OCI-LY3 (cell line): ENCODE data around the gene UBAP1.
"Not testable (repeated sequence)": the region's sequence is repeated elsewhere in the genome, so short reads cannot be mapped to it uniquely, and the experiment has no call there.

ENCODE experiments used
- H2AFZ ChIP-seq: fragments of 200-600, 300-600 bp; shearing (Covaris generic); 2 replicates; pipeline ENCODE4 v1.6.0; 2014; ENCODE audit warnings: antibody characterized with exemption, low read depth, low read length
- H3K27ac ChIP-seq: fragments of 200-600, 300-600 bp; sonication (generic); 2 replicates; pipeline ENCODE4 v1.5.1; 2014; ENCODE audit warnings: mild to moderate bottlenecking, low read length, moderate library complexity, mixed read lengths
- H3K27me3 ChIP-seq: fragments of 200-600, 300-600 bp; sonication (generic); 2 replicates; pipeline ENCODE4 v1.6.1; 2014; ENCODE audit warnings: low read depth, low read length, mixed read lengths
- H3K36me3 ChIP-seq: fragments of 200-600, 300-600 bp; sonication (generic); replicated peaks from 2 replicates; pipeline ENCODE3; 2014; ENCODE audit warnings: low read depth, low read length, mixed read lengths
- H3K4me1 ChIP-seq: fragments of 300-600, 200-600 bp; sonication (generic); 2 replicates; pipeline ENCODE4 v1.6.1; 2014; ENCODE audit warnings: low read length, mixed read lengths
- H3K4me2 ChIP-seq: fragments of 200-600, 300-600 bp; sonication (generic); 2 replicates; pipeline ENCODE4 v1.6.1; 2014; ENCODE audit warnings: low read length, mixed read lengths
- H3K4me3 ChIP-seq: fragments of 300-600, 200-600 bp; sonication (generic); 2 replicates; pipeline ENCODE4 v1.5.1; 2014; ENCODE audit warnings: antibody characterized with exemption, mild to moderate bottlenecking, low read length, moderate library complexity
- H3K79me2 ChIP-seq: fragments of 300-600, 200-600 bp; shearing (Covaris generic); 2 replicates; pipeline ENCODE4 v1.6.1; 2014; ENCODE audit warnings: mild to moderate bottlenecking, low read length, mixed read lengths
- H3K9ac ChIP-seq: fragments of 300-600, 200-600 bp; shearing (Covaris generic); 2 replicates; pipeline ENCODE4 v1.6.0; 2014; ENCODE audit warnings: mild to moderate bottlenecking, low read length, moderate library complexity
- H3K9me3 ChIP-seq: fragments of 200-600, 300-600 bp; shearing (Covaris generic); 2 replicates; pipeline ENCODE4 v1.6.1; 2014; ENCODE audit warnings: low read length, mixed read lengths; ENCODE audit not compliant: insufficient read depth
- H4K20me1 ChIP-seq: fragments of 200-600, 300-600 bp; sonication (generic); 2 replicates; pipeline ENCODE4 v1.6.1; 2016; ENCODE audit warnings: low read length, mixed read lengths; ENCODE audit not compliant: insufficient read depth
- EZH2phosphoT487 ChIP-seq: fragments of 200-600 bp; shearing (Covaris generic); IDR thresholded peaks from 2 replicates; pipeline ENCODE4 v1.6.1; 2018; ENCODE audit warnings: antibody characterized with exemption, mixed run types, low read depth
- TF ChIP-seq, protein P1 (sequence below): fragments of 200-600, 300-600 bp; sonication (generic); IDR thresholded peaks from 2 replicates; pipeline ENCODE4 v1.5.1; 2014; ENCODE audit warnings: antibody characterized with exemption, low read length, low read depth

Gene UBAP1

DNA sequence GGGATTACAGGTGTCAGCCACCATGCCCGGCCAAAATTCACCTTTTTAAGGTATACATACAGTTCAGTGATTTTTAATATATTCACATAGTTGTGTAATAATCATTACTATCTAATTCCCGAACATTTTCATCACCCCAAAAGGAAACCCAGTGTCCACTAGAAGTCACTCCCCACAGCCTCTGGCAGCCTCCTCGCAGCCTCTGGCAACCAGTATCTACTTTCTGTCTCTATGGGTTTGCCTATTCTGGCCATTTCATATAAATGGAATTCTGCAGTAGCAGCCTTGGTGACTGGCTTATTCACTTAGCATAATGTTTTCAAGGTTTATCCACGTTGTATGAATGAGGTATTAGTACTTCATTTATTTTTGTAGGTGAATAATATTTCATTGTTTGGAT lies 59.0 kb downstream of the UBAP1 start:
- H3K27me3 ChIP-seq, result no peaks in the 10 kb centered on the region
- H3K4me2 ChIP-seq, result no peak overlapping the region
- H3K27ac ChIP-seq, result no peak overlapping the region
- no peak overlapping the region for H3K4me3 ChIP-seq
- H3K4me1 ChIP-seq, result no peaks in the 10 kb centered on the region
- H4K20me1 ChIP-seq, result peaks cover 30% of the 10 kb centered on the region
- peaks cover 13% of the 10 kb centered on the region; the same call in 1 of the 2 replicates for H3K79me2 ChIP-seq
- TF ChIP-seq, protein P1, sequence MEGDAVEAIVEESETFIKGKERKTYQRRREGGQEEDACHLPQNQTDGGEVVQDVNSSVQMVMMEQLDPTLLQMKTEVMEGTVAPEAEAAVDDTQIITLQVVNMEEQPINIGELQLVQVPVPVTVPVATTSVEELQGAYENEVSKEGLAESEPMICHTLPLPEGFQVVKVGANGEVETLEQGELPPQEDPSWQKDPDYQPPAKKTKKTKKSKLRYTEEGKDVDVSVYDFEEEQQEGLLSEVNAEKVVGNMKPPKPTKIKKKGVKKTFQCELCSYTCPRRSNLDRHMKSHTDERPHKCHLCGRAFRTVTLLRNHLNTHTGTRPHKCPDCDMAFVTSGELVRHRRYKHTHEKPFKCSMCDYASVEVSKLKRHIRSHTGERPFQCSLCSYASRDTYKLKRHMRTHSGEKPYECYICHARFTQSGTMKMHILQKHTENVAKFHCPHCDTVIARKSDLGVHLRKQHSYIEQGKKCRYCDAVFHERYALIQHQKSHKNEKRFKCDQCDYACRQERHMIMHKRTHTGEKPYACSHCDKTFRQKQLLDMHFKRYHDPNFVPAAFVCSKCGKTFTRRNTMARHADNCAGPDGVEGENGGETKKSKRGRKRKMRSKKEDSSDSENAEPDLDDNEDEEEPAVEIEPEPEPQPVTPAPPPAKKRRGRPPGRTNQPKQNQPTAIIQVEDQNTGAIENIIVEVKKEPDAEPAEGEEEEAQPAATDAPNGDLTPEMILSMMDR, result no peak
- no peak for TF ChIP-seq EZH2phosphoT487
- no peak overlapping the region for H2AFZ ChIP-seq
- H3K9me3 ChIP-seq, result no peaks in the 10 kb centered on the region
- no peak overlapping the region for H3K9ac ChIP-seq
- peaks cover 38% of the 10 kb centered on the region for H3K36me3 ChIP-seq

DNA sequence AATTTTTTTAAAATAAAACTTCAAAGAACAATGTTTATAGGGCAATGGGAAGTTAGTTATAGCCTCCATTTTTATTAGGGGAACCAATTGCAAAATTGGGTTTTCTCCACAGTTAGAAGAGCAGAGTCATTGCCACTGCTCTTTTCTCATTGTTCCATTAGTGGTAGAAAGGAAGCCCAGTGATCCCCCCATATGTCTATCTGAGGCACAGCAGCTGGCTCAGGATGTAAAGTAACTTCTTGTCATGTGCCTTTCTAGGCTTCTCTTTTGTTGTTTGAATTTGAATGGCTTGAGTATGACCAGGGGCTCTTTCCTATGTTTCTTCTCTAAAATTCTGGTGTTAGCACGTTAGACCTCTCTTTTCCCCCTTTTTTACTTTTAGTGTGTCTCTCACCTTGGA lies 61.2 kb downstream of the UBAP1 start:
- Histone ChIP-seq H3K36me3 (peaks cover 42% of the 10 kb centered on the region), H2AFZ (no peak overlapping the region)

GRCh38 chr9:34242830-34243229 lies 64.0 kb downstream of the UBAP1 start:
- TF ChIP-seq EZH2phosphoT487, result no peak
- TF ChIP-seq, protein P1, result no peak
- H3K27me3 ChIP-seq, result no peaks in the 10 kb centered on the region
- H3K27ac ChIP-seq, result no peak overlapping the region
- H3K9me3 ChIP-seq, result no peaks in the 10 kb centered on the region
- H4K20me1 ChIP-seq, result peaks cover 38% of the 10 kb centered on the region
- no peak overlapping the region for H3K4me3 ChIP-seq
- peaks cover 34% of the 10 kb centered on the region for H3K36me3 ChIP-seq
- H3K9ac ChIP-seq, result no peak overlapping the region
- H2AFZ ChIP-seq, result no peak overlapping the region
- peaks cover 34% of the 10 kb centered on the region for H3K79me2 ChIP-seq
- H3K4me1 ChIP-seq, result no peaks in the 10 kb centered on the region
- no peak overlapping the region for H3K4me2 ChIP-seq

More for the DNA sequence above, 61.2 kb downstream of the UBAP1 start:
- Histone ChIP-seq H3K27ac (no peak overlapping the region), H3K4me1 (no peaks in the 10 kb centered on the region), H3K79me2 (peaks cover 18% of the 10 kb centered on the region; the same call in 1 of the 2 replicates), H3K27me3 (no peaks in the 10 kb centered on the region), H3K4me2 (no peak overlapping the region), H4K20me1 (peaks cover 37% of the 10 kb centered on the region), H3K9ac (no peak overlapping the region), H3K4me3 (no peak overlapping the region), H3K9me3 (no peaks in the 10 kb centered on the region)
- TF ChIP-seq, protein P1, result no peak

- H3K4me2 ChIP-seq, H3K9ac ChIP-seq, H3K27ac ChIP-seq, H3K9me3 ChIP-seq, H3K4me3 ChIP-seq, H3K27me3 ChIP-seq, H3K4me1 ChIP-seq, H2AFZ ChIP-seq: not testable (repeated sequence)
- peaks cover 29% of the 10 kb centered on the region for H4K20me1 ChIP-seq
- peaks cover 48% of the 10 kb centered on the region for H3K36me3 ChIP-seq
- H3K79me2 ChIP-seq, result peaks cover 31% of the 10 kb centered on the region
These were observed 66.4 kb downstream of the UBAP1 start for GRCh38 chr9:34245212-34245611.

DNA sequence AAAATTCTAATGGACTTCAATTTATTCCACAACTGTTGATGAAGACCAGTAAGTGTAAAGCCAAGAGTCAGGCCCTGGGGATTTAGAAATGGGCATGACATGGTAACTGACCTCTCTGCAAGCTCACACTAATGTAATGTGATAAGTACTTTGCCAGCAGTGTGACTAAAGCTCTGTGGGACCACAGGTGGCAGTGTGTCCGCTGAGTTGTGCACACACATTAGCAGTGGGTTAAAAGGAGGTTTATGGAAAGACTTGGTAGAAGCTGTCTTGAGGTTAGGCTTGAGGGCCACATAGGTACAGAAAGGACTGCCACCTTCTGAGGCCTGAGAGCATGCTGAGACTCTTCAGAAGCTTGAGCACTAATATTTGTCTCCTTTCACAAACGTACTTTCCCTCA lies 67.6 kb downstream of the UBAP1 start:
- Histone ChIP-seq H2AFZ (no peak overlapping the region), H4K20me1 (peaks cover 19% of the 10 kb centered on the region), H3K79me2 (peaks cover 31% of the 10 kb centered on the region), H3K4me1 (no peaks in the 10 kb centered on the region), H3K36me3 (peaks cover 50% of the 10 kb centered on the region), H3K27ac (no peak overlapping the region), H3K4me3 (no peak overlapping the region), H3K4me2 (no peak overlapping the region), H3K9me3 (no peaks in the 10 kb centered on the region), H3K9ac (no peak overlapping the region), H3K27me3 (no peaks in the 10 kb centered on the region)
- TF ChIP-seq, protein P1, result no peak
- TF ChIP-seq EZH2phosphoT487, result no peak

DNA sequence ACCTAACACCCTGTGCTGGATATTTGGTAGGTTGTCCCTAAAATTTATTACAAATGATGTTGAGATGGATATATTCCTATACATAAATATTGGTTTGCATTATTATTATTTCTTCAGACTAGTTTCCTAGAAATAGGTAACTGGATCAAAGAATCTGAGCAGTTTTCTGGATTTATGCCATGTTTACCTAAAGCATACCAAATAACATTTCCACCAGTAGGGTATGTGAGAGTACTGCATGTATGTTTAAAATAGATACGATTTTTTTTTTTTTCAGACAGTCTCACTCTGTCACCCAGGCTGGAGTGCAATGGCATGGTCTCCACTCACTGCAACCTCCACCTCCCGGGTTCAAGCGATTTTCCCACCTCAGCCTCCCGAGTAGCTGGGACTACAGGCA lies 68.9 kb downstream of the UBAP1 start:
- H3K4me1 ChIP-seq, H2AFZ ChIP-seq, H3K9ac ChIP-seq, H3K27ac ChIP-seq, H3K9me3 ChIP-seq, H3K27me3 ChIP-seq, H3K4me2 ChIP-seq, H3K4me3 ChIP-seq: not testable (repeated sequence)
- peaks cover 17% of the 10 kb centered on the region for H4K20me1 ChIP-seq
- H3K36me3 ChIP-seq, result peaks cover 40% of the 10 kb centered on the region
- H3K79me2 ChIP-seq, result peaks cover 28% of the 10 kb centered on the region
